H9 (cell line): Measurements from ENCODE around the gene C2orf49. TPM values are rescaled to one million over a fixed set of nuclear protein-coding genes. Genes with fewer than 3 reads are reported as not detected.

Experiments used
- DNase-seq: peaks from one replicate; pipeline ENCODE4 v3.0.0-alpha.2; 2017
- H2AFZ ChIP-seq: one replicate; pipeline ENCODE4 v1.6.1; 2013; ENCODE audit warnings: mild to moderate bottlenecking, low read length, control low read depth, moderate library complexity
- H2AK5ac ChIP-seq: 2 replicates; pipeline ENCODE4 v1.6.1; 2013; ENCODE audit warnings: low read length, control low read depth, mixed read lengths; ENCODE audit not compliant: insufficient read length
- H2BK120ac ChIP-seq: one replicate; pipeline ENCODE4 v1.6.1; 2013; ENCODE audit warnings: low read depth, mild to moderate bottlenecking, low read length, control low read depth, inconsistent platforms; ENCODE audit not compliant: poor library complexity, severe bottlenecking
- H2BK12ac ChIP-seq: 2 replicates; pipeline ENCODE4 v1.6.1; 2013; ENCODE audit warnings: low read length, control low read depth, mixed read lengths, low read depth; ENCODE audit not compliant: insufficient read length
- H2BK15ac ChIP-seq: 2 replicates; pipeline ENCODE4 v1.6.1; 2013; ENCODE audit warnings: low read depth, low read length, control low read depth
- H2BK20ac ChIP-seq: one replicate; pipeline ENCODE4 v1.6.1; 2013; ENCODE audit warnings: low read depth, mild to moderate bottlenecking, low read length, control low read depth, inconsistent platforms; ENCODE audit not compliant: poor library complexity, severe bottlenecking
- H2BK5ac ChIP-seq: 2 replicates; pipeline ENCODE4 v1.6.1; 2013; ENCODE audit warnings: low read length, control low read depth, mixed read lengths; ENCODE audit not compliant: insufficient read length
- H3K14ac ChIP-seq: 2 replicates; pipeline ENCODE4 v1.6.1; 2013; ENCODE audit warnings: low read length, control low read depth; ENCODE audit not compliant: insufficient read depth
- H3K18ac ChIP-seq: 2 replicates; pipeline ENCODE4 v1.6.1; 2013; ENCODE audit warnings: low read depth, mild to moderate bottlenecking, mixed read lengths, low read length, control low read depth; ENCODE audit not compliant: insufficient read length
- H3K23ac ChIP-seq: 2 replicates; pipeline ENCODE4 v1.6.1; 2013; ENCODE audit warnings: low read length, control low read depth, mixed read lengths, low read depth; ENCODE audit not compliant: insufficient read length
- H3K23me2 ChIP-seq: 2 replicates; pipeline ENCODE4 v1.6.1; 2013; ENCODE audit warnings: low read depth, mild to moderate bottlenecking, mixed read lengths, low read length, control low read depth; ENCODE audit not compliant: insufficient read length, poor library complexity, severe bottlenecking
- H3K27ac ChIP-seq: 2 replicates; pipeline ENCODE4 v1.5.1; 2013; ENCODE audit warnings: low read length, control low read depth, mixed read lengths, low read depth; ENCODE audit not compliant: insufficient read length
- H3K27me3 ChIP-seq: 2 replicates; pipeline ENCODE4 v1.6.1; 2013; ENCODE audit warnings: low read length, control low read depth, inconsistent platforms; ENCODE audit not compliant: insufficient read depth
- H3K4ac ChIP-seq: 2 replicates; pipeline ENCODE4 v1.6.1; 2013; ENCODE audit warnings: low read depth, mild to moderate bottlenecking, control low read depth, inconsistent platforms, low read length, moderate library complexity
- H3K4me1 ChIP-seq: 2 replicates; pipeline ENCODE4 v1.6.1; 2013; ENCODE audit warnings: low read length, control low read depth, inconsistent platforms; ENCODE audit not compliant: insufficient read depth
- H3K4me2 ChIP-seq: 2 replicates; pipeline ENCODE4 v1.6.1; 2013; ENCODE audit warnings: low read length, control low read depth, mixed read lengths; ENCODE audit not compliant: insufficient read length, insufficient read depth
- H3K56ac ChIP-seq: 2 replicates; pipeline ENCODE4 v1.6.1; 2013; ENCODE audit warnings: low read depth, mild to moderate bottlenecking, mixed read lengths, low read length, control low read depth; ENCODE audit not compliant: insufficient read length
- H3K79me1 ChIP-seq: 2 replicates; pipeline ENCODE4 v1.6.1; 2013; ENCODE audit warnings: low read depth, mild to moderate bottlenecking, moderate library complexity, low read length, control low read depth, inconsistent platforms; ENCODE audit not compliant: insufficient read depth, poor library complexity, severe bottlenecking
- H3K79me2 ChIP-seq: 2 replicates; pipeline ENCODE4 v1.6.1; 2013; ENCODE audit warnings: low read length, control low read depth, inconsistent platforms; ENCODE audit not compliant: insufficient read depth
- H3K9ac ChIP-seq: 2 replicates; pipeline ENCODE4 v1.6.1; 2013; ENCODE audit warnings: low read length, control low read depth, mixed read lengths; ENCODE audit not compliant: insufficient read length; ENCODE audit errors: extremely low read depth
- H3K9me3 ChIP-seq: one replicate; pipeline ENCODE4 v1.6.1; 2013; ENCODE audit warnings: low read depth, low read length, inconsistent platforms; ENCODE audit not compliant: control insufficient read depth
- H3T11ph ChIP-seq: one replicate; pipeline ENCODE4 v1.6.1; 2013; ENCODE audit warnings: mild to moderate bottlenecking, low read length, control low read depth, inconsistent platforms
- H4K20me1 ChIP-seq: one replicate; pipeline ENCODE4 v1.6.1; 2013; ENCODE audit not compliant: control insufficient read depth, insufficient read length, insufficient read depth
- H4K5ac ChIP-seq: 2 replicates; pipeline ENCODE4 v1.6.1; 2013; ENCODE audit warnings: low read depth, mild to moderate bottlenecking, mixed read lengths, low read length, control low read depth; ENCODE audit not compliant: insufficient read length
- H4K8ac ChIP-seq: replicated peaks from 2 replicates; pipeline ENCODE4 v1.6.1; 2013; ENCODE audit warnings: low read length, control low read depth, mixed read lengths, low read depth; ENCODE audit not compliant: insufficient read length
- H4K91ac ChIP-seq: 2 replicates; pipeline ENCODE4 v1.6.1; 2013; ENCODE audit warnings: low read depth, mild to moderate bottlenecking, moderate library complexity, mixed read lengths, low read length, control low read depth; ENCODE audit not compliant: insufficient read length
- H3K27ac Mint-ChIP-seq, 3 experiments: 2 replicates in 2 of 3; 3 replicates in 1 of 3; pipeline ENCODE4 v1.8.0; 2020 to 2021; ENCODE audit warnings: mixed read lengths in 3 of 3, mild to moderate bottlenecking in 1 of 3, moderate library complexity in 1 of 3
- H3K27me3 Mint-ChIP-seq: 2 replicates; pipeline ENCODE4 v1.8.0; 2021; ENCODE audit warnings: low read depth, mild to moderate bottlenecking, moderate library complexity, mixed read lengths
- H3K36me3 Mint-ChIP-seq, 3 experiments: 2 replicates in 2 of 3; 3 replicates in 1 of 3; pipeline ENCODE4 v1.8.0; 2020 to 2021; ENCODE audit warnings: low read depth in 3 of 3, mixed read lengths in 3 of 3; ENCODE audit not compliant: insufficient read depth in 1 of 3
- H3K4me1 Mint-ChIP-seq, 2 experiments: 2 replicates each; pipeline ENCODE4 v1.8.0; 2020; ENCODE audit warnings: mixed read lengths in 2 of 2
- H3K4me3 Mint-ChIP-seq, 2 experiments: 2 replicates in 1 of 2; 3 replicates in 1 of 2; pipeline ENCODE4 v1.8.0; 2020 to 2021; ENCODE audit warnings: mild to moderate bottlenecking in 2 of 2, mixed read lengths in 2 of 2, moderate library complexity in 1 of 2
- H3K9me3 Mint-ChIP-seq, 2 experiments: 2 replicates in 1 of 2; 3 replicates in 1 of 2; pipeline ENCODE4 v1.8.0; 2020; ENCODE audit warnings: mild to moderate bottlenecking in 2 of 2, mixed read lengths in 2 of 2, moderate library complexity in 1 of 2
- CTCF ChIP-seq: fragments of 200-600 bp; sonication (generic); conservative IDR thresholded peaks from 3 replicates; pipeline ENCODE4 v1.8.0; 2021; ENCODE audit warnings: antibody characterized with exemption, mild to moderate bottlenecking
- WGBS: extraction: QIAGEN DNeasy Blood & Tissue Kit; methylation state at CpG from one replicate; pipeline ENCODE4 v1.1.7; 2013; ENCODE audit warnings: missing lambda C conversion rate, low lambda C conversion rate, mixed read lengths; ENCODE audit not compliant: insufficient read length; ENCODE audit errors: extremely low coverage; 5-methylcytosine and 5-hydroxymethylcytosine counted together
- total RNA-seq: library from RNA; stranded (reverse); gene quantifications from 2 replicates; pipeline ENCODE4 v1.2.1, GENCODE V29; 2021

Gene C2orf49
- total RNA-seq, 1 experiment from 2014 or later, result 18.8 TPM

DNA sequence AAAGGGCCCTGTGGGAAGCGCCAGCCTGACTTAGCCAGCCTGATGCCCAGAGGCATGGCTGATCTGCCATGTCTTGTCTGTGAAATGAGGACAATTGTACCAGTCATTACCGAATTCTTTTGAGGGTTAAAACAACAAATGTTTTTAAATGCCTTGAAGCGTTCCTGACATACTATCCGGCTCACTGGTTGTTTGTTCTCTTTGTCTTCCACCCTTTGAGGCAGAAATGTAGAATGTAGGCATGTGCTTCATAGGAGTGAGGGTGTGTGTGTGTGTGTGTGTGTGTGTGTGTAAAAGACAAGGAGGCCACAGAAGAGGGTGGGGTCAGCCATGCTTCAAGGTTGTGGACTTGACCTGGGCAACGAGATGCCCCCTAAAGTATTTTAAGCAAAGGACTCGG lies 43.3 kb upstream of the C2orf49 start:
- Histone ChIP-seq H3K23ac (no peak overlapping the region), H2BK120ac (no peak overlapping the region), H2BK20ac (no peak overlapping the region), H3K14ac (no peak overlapping the region), H3K27ac (no peak overlapping the region), H4K91ac (no peak overlapping the region), H3T11ph (no peak overlapping the region), H3K4me1 (no peaks in the 10 kb centered on the region), H3K56ac (no peak overlapping the region), H3K9me3 (no peaks in the 10 kb centered on the region), H2BK5ac (no peak overlapping the region), H3K9ac (no peak overlapping the region), H2BK12ac (no peak overlapping the region), H3K18ac (no peak overlapping the region), H2AFZ (no peak overlapping the region), H3K4me2 (no peak overlapping the region), H4K8ac (no peak overlapping the region), H3K79me1 (no peaks in the 10 kb centered on the region), H3K23me2 (no peaks in the 10 kb centered on the region), H4K20me1 (no peaks in the 10 kb centered on the region), H3K27me3 (no peaks in the 10 kb centered on the region), H3K79me2 (no peaks in the 10 kb centered on the region), H3K4ac (no peak overlapping the region), H2AK5ac (no peak overlapping the region), H4K5ac (no peak overlapping the region), H2BK15ac (no peak overlapping the region)
- Mint-ChIP-seq H3K9me3 (no peaks in the 10 kb centered on the region), H3K27me3 (no peaks in the 10 kb centered on the region), H3K4me1 (peaks cover 0 to 2% of the 10 kb centered on the region in 2 experiments; a peak in 1 of 4 replicates), H3K36me3 (peaks cover 17 to 70% (median 45%) of the 10 kb centered on the region in 3 experiments; a peak in 6 of 7 replicates), H3K27ac (no peak overlapping the region), H3K4me3 (no peak overlapping the region)
- TF ChIP-seq CTCF, result no peak
- DNase-seq, result no peak
- no CpG with 5 or more reads among the region's 6 CpGs for WGBS
